Activated B cell treated with CpG ODN at 0.5 μM for 24 hours (primary cell): ENCODE results near the gene TTR. TPM values are rescaled to one million over a fixed set of nuclear protein-coding genes. Genes with fewer than 3 reads are reported as not detected.

ENCODE experiments used
- ATAC-seq: fragments of 200-7000 bp; cut with Tn5 transposase; one replicate; pipeline ENCODE4 v1.10.0; 2021; ENCODE audit warnings: low read depth, mild to moderate bottlenecking, moderate library complexity
- CTCF ChIA-PET: fragments of 350-600 bp; sonication (Branson Sonifier 250); formaldehyde crosslinking; loops from one replicate; lab custom pipeline; 2021; ENCODE audit warnings: antibody characterized with exemption; lab: Charles Lee
- POLR2A ChIA-PET: fragments of 350-600 bp; sonication (Branson Sonifier 250); formaldehyde crosslinking; loops from one replicate; lab custom pipeline; 2021; ENCODE audit warnings: antibody characterized with exemption; lab: Charles Lee
- DNase-seq: peaks from one replicate; pipeline ENCODE4 v3.0.0; 2022
- H3K27ac Mint-ChIP-seq: one replicate; pipeline ENCODE4 v1.8.0; 2020; ENCODE audit warnings: mixed read lengths
- H3K27me3 Mint-ChIP-seq: one replicate; pipeline ENCODE4 v1.8.0; 2021; ENCODE audit warnings: mixed read lengths
- H3K36me3 Mint-ChIP-seq: one replicate; pipeline ENCODE4 v1.8.0; 2021; ENCODE audit warnings: low read depth, mixed read lengths
- H3K4me1 Mint-ChIP-seq: one replicate; pipeline ENCODE4 v1.8.0; 2021; ENCODE audit warnings: mixed read lengths
- H3K4me3 Mint-ChIP-seq: one replicate; pipeline ENCODE4 v1.8.0; 2020; ENCODE audit warnings: mild to moderate bottlenecking, mixed read lengths
- H3K9me3 Mint-ChIP-seq: one replicate; pipeline ENCODE4 v1.8.0; 2020; ENCODE audit warnings: mixed read lengths
- intact Hi-C: fragments of 100-400 bp; cut with micrococcal nuclease; formaldehyde crosslinking; loops from one replicate; pipeline ENCODE4 v1.15.1; 2024
- total RNA-seq: library from RNA; stranded (reverse); gene quantifications from 2 replicates; pipeline ENCODE4 v1.2.3, GENCODE V29; 2022
- TF ChIP-seq, protein P1 (sequence below): fragments of 200-600 bp; IDR thresholded peaks from one replicate; pipeline ENCODE4 v1.8.0; 2022; ENCODE audit warnings: antibody characterized with exemption, mild to moderate bottlenecking

TTR gene
- total RNA-seq, 1 donor from 2014 or later: not detected

DNA sequence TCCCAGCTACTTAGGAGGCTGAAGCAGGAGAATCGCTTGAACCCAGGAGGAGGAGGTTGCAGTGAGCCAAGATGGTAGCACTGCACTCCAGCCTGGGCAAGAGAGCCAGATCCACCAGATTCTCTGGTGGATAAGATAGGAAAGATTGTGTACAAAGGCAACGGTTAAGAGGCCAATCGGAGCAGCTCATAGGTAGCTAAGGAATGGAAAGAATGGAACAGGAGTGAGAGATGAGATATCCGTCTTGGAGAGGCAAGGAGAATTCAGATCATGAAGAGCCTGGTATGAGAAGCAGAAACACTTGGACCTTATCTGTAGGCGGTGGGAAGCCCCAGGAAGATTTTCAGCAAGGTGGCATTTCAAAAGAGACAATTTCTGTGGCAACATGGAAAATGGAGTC is 27.1 kb downstream of the TTR start:
- ATAC-seq (no peak), DNase-seq (no peak)
- ChIA-PET POLR2A (no interaction called here), CTCF (no interaction called here)
- Mint-ChIP-seq H3K27me3 (peaks cover under 1% of the 10 kb centered on the region), H3K9me3 (no peaks in the 10 kb centered on the region), H3K36me3 (no peaks in the 10 kb centered on the region), H3K4me3 (no peak overlapping the region), H3K27ac (no peak overlapping the region), H3K4me1 (peaks cover 2% of the 10 kb centered on the region)
- intact Hi-C loops: no loop called here
- TF ChIP-seq, protein P1, sequence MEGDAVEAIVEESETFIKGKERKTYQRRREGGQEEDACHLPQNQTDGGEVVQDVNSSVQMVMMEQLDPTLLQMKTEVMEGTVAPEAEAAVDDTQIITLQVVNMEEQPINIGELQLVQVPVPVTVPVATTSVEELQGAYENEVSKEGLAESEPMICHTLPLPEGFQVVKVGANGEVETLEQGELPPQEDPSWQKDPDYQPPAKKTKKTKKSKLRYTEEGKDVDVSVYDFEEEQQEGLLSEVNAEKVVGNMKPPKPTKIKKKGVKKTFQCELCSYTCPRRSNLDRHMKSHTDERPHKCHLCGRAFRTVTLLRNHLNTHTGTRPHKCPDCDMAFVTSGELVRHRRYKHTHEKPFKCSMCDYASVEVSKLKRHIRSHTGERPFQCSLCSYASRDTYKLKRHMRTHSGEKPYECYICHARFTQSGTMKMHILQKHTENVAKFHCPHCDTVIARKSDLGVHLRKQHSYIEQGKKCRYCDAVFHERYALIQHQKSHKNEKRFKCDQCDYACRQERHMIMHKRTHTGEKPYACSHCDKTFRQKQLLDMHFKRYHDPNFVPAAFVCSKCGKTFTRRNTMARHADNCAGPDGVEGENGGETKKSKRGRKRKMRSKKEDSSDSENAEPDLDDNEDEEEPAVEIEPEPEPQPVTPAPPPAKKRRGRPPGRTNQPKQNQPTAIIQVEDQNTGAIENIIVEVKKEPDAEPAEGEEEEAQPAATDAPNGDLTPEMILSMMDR: no peak

DNA sequence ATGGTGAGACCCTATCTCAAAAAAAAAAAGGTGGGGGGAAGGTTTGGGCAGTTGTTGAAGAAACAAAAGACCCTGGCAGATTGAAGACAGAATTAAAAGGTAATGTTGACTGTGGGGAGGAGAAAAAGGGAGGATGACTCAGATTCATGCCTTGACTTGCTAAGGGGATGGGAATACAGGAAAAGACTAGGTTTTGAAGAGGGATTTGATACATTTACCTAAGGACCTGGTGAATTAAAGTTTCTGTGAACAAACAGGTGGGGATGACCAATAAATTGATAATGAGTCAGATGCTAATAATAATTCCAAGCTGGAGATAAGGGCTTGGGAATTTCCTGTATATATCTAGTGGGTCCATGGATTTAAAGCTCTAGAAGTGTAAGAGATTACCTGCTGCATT is 27.6 kb downstream of the TTR start:
- POLR2A ChIA-PET: no interaction called here
- no peak overlapping the region for H3K4me3 Mint-ChIP-seq
- no peak for DNase-seq
- H3K4me1 Mint-ChIP-seq: peaks cover 2% of the 10 kb centered on the region
- no peaks in the 10 kb centered on the region for H3K36me3 Mint-ChIP-seq
- no peak overlapping the region for H3K27ac Mint-ChIP-seq
- intact Hi-C loops: no loop called here
- TF ChIP-seq, protein P1: no peak
- CTCF ChIA-PET: no interaction called here
- ATAC-seq: no peak
- no peaks in the 10 kb centered on the region for H3K27me3 Mint-ChIP-seq
- no peaks in the 10 kb centered on the region for H3K9me3 Mint-ChIP-seq

DNA sequence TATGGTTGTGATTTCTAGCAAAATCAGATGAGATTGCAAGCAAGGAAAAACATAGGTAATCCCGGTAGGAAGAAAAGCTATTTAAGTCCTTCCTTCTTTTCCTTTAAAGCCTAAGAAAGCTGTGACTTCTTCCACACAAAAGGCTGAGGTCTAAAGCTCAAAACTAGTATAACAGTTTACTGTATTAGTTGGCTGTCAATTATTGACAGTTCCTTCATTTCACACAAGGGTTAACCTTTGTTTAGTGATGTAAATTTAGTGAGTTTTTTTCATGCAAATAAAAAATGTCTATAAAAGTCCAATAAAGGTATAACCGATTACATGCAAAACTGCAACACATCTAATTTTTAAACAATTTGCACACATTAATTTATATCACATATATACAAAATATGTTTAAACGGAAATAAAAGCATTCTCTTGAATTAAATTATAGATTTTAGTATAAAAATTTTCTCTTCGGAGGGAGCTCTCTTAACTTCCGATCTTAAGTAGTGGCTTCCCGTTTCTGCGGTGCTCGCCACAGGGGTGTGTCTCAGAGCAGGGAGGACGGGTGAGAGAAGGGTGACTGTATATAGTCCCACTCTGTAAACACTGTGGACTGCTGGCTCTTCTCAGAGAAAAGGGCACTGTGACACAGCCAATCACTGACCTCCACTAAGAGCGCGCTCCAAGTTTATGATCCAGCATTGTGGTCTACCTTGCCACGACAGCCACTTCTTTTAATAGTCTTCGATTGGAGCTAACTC is 33.4 kb downstream of the TTR start:
- H3K36me3 Mint-ChIP-seq: no peaks in the 10 kb centered on the region
- ATAC-seq (no peak), DNase-seq (no peak)
- ChIA-PET CTCF (no interaction called here), POLR2A (no interaction called here)
- peaks cover 2% of the 10 kb centered on the region for H3K4me1 Mint-ChIP-seq
- intact Hi-C loops: no loop called here
- no peak overlapping the region for H3K4me3 Mint-ChIP-seq
- H3K9me3 Mint-ChIP-seq: no peaks in the 10 kb centered on the region
- no peak overlapping the region for H3K27ac Mint-ChIP-seq
- TF ChIP-seq, protein P1: no peak
- H3K27me3 Mint-ChIP-seq: no peaks in the 10 kb centered on the region

DNA sequence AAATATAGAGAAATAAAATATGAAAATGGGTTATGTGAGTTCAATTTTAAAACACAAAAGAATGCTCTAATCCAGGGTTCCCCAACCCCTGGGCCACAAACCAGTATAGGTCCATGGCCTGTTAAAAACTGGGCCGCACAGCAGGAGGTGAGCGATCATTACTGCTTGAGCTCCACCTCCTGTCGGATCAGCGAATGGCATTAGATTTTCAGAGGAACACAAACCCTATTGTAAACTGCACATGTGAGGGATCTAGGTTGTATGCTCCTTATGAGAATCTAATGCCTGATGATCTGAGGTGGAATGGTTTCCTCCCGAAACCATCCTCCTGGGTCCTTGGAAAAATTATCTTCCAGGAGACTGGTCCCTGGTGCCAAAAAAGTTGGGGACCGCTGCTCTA is 34.7 kb downstream of the TTR start:
- Mint-ChIP-seq H3K4me1 (peaks cover 4% of the 10 kb centered on the region), H3K36me3 (no peaks in the 10 kb centered on the region), H3K27ac (no peak overlapping the region), H3K9me3 (no peaks in the 10 kb centered on the region), H3K4me3 (no peak overlapping the region), H3K27me3 (no peaks in the 10 kb centered on the region)
- TF ChIP-seq, protein P1: no peak
- DNase-seq (no peak), ATAC-seq (no peak)
- ChIA-PET POLR2A (no interaction called here), CTCF (no interaction called here)
- intact Hi-C loops: no loop called here

DNA sequence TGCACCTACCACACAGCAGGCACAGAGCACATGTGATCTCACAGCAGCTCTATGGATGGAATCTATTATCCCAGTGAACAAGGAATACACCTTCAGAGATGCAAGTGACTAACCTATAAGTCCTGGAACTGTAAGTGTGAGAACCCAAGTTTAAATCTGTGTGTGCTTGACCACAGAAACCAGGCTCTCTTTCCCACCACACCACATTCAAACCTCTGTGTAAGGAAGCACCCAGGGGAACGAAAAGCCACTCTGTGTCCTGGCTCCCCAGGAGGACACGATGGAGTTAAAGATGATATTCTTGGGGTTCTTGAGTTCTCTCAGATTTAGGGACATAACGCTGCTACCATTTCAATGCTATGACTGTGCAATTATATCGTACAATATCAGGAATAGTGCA is 38.9 kb downstream of the TTR start:
- no peak overlapping the region for H3K4me3 Mint-ChIP-seq
- no peak for DNase-seq
- no peaks in the 10 kb centered on the region for H3K36me3 Mint-ChIP-seq
- H3K27me3 Mint-ChIP-seq: no peaks in the 10 kb centered on the region
- intact Hi-C loops: no loop called here
- peaks cover 18% of the 10 kb centered on the region for H3K4me1 Mint-ChIP-seq
- H3K9me3 Mint-ChIP-seq: no peaks in the 10 kb centered on the region
- TF ChIP-seq, protein P1: no peak
- no peak overlapping the region for H3K27ac Mint-ChIP-seq
- ATAC-seq: no peak
- CTCF ChIA-PET: no interaction called here
- POLR2A ChIA-PET: no interaction called here
